Middle frontal gyrus (tissue), 1 donor: ENCODE measurements around the gene SYT8.

Experiments used
- DNase-seq: peaks from one replicate; pipeline ENCODE4 v3.0.0-alpha.2; 2015; ENCODE audit warnings: low spot score; ENCODE audit errors: extremely low spot score

The SYT8 gene

DNA sequence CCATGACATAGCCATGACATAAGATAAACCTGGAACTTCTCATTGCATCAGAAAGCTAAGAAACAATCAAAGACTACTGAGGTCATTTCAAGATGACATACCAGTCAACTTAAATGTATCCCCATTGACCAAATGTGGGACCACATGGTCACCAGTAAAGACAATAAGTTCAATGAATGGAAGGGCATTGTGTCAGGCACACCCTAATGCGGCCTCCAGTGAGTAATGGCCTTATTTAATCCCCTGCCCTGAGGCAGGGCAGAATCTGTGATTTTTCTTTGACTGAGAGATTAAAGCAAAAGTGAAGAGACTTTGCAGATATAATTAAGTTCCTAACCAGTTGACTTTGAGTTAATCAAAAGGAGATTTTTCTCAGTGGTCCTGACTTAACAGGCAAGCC, 17.3 kb upstream of the SYT8 start:
- no peak for DNase-seq

DNA sequence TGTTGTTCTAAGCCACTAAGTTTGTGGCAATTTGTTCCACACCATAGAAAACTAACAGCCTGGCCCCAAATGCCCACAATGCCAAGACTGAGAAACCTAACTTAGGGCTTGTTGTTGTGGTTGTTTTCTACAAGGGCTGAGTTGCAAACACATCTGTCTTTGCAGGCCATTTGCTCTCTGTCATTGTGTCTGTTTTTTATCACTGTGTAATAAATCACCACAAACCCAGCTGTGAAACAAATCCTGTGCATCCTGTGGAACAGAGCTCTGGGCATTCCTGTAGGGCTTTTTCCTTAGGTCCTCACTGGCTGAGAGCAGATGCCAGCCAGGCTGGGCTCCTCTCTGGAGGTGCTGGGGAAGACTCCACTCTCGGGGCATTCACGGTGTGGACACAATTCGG, 15.7 kb upstream of the SYT8 start:
- DNase-seq = no peak

DNA sequence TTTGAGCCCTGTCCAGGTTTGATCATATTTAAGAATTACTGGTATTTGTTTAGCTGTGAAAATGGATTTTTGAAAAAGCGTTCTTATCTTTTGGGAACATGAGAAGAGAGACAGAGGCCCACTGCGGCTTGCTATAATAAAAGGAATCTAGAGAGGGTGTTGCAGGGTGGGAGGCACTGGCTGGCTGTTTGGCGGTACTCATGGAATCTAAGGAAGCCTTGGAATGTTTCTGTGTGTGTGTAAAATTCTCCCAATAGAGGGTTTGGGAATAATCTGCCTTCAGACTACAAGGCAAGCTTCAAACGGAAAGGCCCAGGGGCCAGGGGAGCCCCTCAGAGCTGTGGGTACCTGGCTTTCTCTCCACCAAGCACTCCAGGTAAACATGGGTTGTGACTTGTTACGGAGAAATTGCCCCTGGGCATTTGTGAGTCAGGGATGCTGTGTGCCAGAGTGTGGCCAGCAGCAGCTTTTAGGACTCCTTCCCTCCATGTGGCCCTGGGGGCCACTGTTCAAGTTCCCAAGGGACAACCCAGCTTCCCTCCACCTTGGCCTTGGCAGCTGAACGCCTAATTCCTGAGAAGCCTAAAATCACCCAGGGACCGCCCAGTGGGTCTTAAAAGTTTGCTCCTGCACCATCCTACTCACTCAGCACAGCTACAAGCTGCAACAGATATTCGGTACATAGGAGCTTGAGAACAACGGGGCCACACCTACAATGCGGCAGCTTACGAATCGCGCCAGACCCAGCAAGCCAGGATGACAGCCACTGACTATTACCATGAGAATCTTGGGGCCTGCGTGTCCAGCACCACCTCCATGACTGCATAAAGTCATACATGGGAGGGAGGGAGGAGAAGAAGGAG, 14.1 kb upstream of the SYT8 start:
- DNase-seq = no peak

DNA sequence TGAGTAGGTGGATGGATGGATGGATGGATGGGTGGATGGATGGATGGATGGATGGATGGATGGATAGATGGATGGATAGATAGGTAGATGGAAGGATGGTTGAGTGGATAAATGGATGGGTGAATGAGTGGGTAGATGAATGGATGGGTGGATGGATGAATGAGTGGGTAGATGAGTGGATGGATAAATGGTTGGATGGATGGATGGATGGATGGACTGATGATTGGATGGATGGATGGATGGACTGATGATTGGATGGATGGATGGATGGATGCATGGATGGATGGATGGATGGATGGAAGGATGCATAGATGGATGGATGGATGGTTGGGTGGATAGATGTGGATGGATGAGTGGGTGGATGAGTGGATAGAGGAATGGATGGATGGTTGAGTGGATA, 13.2 kb upstream of the SYT8 start:
- DNase-seq = no peak

DNA sequence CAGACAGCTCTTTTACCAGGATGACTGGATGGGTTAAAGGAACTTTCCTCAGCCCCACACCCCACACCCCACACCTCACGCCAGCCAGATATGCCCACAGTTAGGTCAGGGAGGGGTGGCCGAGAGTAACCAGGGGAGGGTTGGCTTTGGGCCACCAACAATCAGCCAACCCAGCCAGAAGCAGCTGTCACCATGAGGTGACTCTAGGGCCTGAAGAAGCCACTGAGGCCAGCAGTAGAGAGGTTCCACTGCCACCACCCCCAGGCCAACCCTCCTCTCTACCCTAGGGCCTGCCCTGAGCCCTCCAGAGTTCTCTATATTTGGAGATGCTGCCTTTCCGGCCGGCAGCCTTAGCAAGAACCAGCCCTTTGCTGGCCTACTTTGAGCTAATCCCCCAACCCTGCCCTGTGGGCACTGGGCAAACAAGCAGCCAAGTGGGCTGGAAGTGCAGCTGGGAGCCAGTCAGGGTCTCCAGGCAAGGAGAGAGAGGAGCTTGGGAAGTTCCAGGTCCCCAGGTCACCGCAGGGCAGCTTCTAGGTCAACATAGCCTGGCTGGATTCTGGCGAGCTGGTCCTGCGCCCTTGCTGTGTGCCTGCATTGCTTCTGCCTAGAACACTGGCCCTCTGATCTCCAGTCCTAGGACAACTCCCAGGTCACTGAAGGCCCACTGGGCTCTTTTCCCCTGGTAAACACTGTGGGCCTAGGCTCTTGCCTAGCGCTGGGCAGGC, 12.0 kb upstream of the SYT8 start:
- no peak for DNase-seq

DNA sequence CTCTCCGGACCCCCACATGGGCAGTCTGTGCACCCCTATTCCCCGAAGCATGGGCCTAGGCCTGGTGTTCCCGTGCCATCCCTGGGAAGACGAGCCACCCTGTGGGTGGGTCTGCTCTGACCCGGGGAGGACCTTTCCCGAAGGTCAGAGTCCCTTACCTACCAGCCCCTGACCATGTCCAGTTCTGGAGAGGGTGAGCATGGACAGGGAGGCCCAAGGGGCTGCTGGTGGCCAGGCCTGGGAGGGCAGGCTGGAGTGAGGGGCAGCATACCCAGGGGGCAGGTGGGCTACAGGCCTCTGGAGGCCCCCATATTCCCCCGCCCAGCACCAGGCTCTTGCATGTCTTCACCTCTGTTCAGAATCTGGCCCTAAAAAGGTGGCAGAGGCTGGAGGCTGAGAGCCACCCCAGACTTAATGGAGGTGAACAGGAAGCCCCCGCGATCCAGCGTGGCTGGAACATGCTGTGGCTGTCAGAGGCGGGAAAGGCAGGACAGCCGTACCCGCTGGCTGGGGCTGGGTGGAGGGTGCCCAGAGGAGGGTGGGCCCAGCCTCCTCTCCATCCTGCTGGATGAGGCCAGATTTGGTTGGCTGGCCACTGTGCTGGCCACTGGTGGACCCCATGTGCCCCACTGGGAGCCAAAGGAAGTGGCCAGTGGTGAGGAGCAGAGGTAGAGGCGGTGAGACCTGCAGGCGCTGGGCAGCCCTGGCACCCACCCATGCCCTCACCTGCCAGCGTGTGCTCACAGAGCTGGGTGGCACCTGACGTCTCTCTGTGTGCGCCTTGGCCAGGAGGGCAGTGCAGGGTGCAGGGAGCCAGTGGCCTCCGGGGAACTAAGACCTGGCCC, 11.2 kb upstream of the SYT8 start:
- no peak for DNase-seq

DNA sequence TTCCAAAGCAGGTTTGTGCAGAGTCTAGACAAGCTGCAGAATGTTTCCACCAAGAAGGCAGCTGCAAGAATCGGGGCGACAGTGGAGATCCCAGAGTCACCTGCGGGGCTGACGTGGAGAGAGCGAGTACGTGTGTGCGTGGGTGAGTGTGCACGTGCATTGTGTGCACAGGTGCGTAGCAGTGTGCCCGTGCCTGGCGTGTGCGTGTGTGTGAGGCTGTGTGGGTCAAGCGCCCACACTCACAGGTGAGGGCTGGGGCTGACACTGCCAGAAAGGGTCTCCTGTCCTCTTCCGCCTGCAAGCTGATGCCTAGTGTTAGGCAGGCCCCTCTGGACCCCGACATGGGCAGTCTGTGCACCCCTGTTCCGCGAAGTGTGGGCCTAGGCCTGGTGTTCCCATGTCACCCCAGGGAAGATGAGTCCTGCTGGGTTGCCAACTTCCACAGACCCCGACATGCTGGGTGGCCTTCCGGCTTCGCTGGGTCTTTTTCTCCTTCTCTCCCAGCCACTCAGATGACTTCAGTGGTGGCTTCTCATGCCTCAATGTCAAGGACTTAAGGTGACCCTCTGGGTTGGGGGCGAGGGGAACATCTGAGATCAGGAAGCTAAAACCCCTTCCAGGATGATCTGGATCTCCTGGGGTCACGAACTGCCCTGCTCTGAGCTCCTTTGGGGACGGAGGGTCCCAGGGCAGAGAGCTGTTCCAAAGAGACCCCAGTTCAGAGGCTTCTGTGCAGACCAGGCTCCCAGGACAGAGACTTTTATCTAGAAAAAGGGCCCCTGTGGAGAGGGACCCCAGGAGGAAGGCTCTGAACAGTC, 10.4 kb upstream of the SYT8 start:
- DNase-seq = no peak

DNA sequence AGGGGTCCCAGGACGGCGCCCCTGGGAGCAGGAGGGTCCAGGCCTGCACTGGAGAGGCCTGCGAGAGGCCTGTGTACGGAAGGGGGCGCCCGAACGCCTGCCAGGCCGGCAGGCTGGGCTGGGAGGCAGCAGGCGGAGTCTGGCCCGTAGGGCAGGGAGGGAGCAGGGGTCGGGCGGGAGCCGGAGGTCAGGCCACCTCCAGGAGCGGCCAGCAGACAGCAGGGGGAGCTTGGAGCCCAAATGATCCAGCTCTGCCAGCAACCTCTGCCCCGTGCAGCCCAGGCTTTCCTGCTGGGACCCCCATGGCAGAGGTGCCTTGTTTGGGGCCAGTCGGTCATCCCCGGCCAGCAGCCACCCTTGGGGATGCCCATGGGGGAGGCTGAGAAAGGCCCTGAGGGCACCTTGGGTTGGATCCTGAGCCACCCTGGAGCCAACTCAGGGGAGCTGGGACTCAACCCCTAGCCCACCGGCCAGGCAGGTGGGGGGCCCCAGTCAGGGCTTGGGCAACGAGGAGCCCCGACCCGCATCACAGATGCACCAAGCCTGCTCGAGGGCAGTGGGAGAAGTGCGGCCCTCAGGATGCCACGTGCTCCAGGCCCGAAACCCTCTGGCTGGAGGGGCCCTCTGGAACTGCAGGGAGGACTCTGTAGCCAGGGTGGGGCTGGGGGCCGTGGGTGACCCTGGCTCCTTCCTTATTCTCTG, 9.6 kb upstream of the SYT8 start:
- no peak for DNase-seq

DNA sequence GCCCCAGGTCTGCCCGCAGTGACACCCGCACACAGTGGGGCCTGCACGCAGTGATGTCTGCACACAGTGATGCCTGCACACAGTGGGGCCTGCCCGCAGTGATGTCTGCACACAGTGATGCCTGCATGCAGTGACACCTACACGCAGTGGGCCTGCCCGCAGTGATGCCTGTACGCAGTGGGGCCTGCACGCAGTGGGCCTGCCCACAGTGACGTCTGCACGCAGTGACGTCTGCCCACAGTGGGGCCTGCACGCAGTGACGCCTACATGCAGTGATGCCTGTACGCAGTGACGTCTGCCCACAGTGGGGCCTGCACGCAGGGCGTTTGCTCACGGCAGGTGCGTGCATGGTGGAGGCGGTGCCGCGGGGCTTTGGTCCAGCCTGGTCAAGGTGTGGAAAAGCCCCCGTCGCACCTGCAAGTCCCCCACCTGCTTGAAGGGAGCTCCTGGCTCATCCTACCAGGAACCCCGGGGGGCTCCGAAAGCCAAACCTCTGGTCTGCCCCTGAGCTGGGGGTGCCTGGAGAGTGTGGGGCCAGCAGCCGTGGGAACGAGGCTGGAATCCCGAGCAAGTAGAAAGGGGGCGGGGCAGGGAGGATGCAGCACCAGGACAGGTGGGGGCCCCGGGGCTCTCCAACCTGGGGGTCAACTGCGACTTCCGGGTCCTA, 8.9 kb upstream of the SYT8 start:
- no peak for DNase-seq

DNA sequence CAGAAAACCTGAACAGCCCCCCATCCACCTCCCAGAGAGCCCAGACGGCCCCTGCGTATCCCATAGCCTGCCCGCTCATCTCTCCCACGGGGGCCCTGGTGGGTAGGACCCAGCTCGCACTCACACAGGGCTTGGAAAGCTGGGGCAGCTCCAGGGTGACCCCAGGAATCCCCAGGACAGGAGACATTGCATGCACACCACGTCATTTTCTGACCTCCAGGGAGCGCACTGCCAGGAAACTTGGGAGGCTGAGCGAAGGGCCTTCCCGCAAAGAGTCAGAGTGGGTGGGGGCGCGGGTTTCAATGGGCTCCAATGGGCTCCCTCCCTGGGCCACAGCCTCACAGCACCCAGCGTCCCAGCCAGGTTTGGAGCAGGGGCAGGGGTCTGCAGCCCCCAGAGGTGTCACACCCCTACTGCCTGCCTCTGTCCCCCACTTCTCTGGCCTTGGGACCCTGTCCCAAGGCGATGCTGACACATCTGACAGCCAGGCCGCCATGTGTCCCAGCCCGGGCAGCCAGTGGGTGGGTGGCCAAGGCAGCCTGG, 8.2 kb upstream of the SYT8 start:
- DNase-seq = no peak

DNA sequence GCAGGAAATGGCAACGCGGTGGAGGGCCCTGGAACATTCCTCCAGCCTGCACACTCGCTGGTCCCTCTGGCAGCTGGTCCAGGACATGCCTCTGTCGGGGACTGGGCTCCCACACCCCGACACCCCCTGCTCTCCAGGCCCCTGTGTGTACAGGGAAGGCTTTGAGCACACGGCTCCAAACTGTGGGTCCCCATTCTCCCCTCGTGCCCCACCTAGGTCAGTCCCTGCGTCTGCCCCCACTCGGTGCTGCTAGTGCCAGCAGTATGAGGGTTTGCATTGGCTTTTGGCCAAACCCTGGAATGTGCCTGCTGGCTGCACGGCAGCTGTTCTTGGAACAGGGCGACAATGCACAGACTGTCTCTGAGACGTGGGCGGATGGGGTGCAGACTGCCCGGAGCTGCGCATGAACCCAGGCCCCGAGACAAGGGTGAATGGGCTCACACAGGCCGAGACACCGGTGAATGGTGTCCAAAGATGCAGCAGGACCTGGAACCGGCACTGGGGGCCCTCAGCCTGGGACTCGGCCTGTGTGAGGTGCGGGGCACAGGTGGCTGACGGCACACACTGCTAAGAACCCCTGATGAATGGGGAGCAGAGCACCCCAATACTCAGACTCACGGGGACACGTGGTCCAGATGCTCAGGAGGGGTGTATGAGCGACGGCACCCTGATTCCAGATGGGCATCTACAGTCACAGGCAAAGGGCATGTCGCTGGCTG, 7.5 kb upstream of the SYT8 start:
- DNase-seq = peak; percentile 40

DNA sequence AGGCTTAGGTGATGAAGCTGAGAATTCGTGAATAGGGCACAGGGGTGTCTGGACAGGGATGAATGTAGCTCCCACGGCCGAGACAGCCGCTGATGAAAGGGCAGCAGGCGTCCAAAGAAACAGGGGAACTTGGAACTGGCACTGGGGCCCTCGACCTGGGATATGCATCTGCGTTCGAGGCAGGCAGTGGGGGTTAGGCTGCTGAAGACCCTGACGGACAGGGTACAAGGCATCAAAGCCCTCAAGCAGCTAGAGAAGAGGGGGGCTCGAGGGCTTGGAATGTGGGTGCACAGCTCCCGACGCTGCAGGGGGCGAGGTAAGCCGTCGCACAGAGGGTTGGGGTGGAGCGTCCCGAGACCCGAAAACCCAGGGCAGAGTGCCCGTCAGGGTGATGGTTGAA, 6.9 kb upstream of the SYT8 start:
- DNase-seq = no peak

DNA sequence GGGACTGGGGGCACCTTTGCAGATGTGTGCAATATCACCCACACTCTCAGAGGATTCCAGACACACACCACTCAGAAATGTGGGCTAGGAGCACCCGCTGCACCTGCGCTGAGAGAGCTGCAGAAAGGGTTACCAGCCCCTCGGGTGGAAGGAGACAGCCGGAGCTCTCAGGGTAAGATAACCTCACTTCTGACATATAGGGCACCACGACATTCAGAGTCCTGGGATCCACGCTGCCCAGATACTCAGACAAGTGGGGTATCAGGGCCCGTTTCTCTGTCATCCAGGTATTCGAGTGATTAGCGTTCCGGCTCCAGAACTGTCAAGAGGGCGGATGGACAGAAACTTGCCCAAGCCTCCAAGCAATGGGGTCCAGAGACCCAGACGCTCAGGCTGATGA, 6.2 kb upstream of the SYT8 start:
- no peak for DNase-seq

DNA sequence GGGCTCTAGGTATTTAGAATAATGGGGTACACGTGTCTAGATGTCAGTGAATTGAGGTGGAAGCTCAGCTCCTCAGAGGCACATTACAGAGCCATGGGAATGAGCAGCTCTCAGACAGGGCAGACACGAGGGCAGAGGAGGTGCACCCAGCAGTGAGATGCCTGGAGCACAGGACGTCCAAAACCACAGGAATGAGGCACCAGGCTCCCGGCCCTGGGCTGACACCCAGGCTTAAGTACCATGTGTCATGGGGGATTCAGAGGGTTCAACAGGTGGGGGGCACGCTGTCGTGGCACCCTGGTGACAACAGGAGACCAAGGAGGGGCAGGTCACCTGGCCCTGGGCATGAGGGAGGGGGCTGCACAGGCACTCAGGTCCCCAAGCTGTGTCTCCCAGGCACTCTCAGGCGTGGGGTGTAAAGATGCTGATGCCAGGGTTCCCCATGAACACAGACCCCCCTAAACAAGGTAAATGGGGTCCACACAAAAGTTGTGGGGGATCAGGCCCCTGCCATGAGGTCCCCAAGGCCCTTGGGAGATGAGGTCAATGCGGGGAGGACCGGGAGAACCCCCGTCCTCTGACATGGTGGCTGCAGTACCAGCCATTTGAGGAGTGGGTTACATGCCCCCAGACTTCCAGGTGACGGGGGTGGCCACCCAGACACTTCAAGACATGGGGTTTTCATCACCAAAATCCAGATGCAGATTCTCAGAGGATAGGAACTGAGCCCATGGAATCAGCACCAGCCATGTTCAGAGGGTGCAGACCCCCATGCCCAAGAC, 5.6 kb upstream of the SYT8 start:
- DNase-seq = no peak

DNA sequence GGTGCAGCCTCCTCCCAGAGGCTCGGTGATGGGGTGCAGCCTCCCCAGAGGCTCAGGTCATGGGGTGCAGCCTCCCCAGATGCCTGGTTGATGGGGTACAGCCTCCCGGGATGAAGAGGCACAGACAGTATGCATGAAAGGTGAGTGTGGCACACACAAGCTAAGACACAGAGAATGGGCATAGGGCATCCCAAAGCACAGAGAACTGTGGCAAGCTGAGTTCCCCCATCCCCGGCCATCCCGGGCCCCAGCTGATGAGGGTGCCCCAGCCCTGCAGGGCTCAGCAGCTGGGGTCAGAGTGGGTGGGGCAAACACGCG, 4.8 kb upstream of the SYT8 start:
- DNase-seq = no peak

DNA sequence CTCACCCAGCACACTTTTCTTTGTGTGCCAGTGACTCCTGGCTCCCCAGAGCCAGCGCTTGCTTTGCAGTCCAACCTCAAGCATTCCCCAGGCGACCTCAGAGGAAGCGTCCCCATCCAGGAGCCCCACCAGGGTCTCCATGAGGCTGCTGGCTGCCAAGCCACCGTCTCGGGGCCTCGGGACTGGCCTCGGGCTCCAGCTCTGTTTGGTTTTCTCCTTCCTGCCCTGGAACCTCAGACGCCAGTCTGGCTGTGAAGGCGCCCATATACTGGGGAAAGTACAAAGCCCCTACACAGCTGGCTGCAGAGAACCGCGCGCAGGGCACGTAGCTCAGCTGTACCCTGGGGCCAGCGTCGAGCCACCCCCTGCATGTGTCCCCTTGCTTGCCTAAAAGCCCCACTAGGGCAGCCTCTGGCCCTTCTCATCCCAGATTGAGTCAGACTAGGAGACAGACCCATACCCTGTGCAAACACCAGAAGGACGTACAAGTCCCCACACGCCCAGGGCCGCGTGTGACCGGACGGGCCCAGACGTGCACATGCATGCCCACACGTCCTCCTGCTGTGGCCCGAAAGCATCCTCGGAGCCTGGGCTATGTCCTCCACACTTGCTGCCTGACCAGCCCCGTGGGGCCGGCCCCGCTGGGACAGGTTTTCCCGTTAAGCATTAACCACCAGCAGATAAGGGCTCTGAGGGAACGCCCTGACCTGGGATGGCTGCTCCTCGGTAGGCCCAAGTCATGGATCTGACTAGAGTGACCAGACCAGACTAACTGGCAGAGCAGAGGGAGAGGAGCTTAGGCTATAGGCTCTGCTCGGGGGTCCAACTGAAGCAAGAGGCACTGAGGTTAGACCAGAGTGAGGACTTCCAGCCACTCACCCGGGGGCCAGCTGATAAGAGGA, 4.2 kb upstream of the SYT8 start:
- DNase-seq = no peak
